Natural killer cell (primary cell): ENCODE data around the gene EHMT1. TPM values are rescaled to one million over a fixed set of nuclear protein-coding genes. Genes with fewer than 3 reads are reported as not detected.
A peak's percentile ranks its signal among the peaks of the same experiment; 100 is the strongest.

Source experiments
- ATAC-seq, 3 donors: fragments of 150-1000 bp in 2 of 3; fragments of 200-7000 bp in 1 of 3; cut with Tn5 transposase; 1 replicate in 1 of 3; 2 replicates in 2 of 3; pipeline ENCODE4 v1.10.0; 2021; ENCODE audit warnings: mild to moderate bottlenecking in 2 of 3, moderate library complexity in 2 of 3
- DNase-seq, 2 donors: peaks; one replicate each; pipeline versions ENCODE4 v3.0.0 to v3.0.0-alpha.2; 2013 to 2021; ENCODE audit warnings: mixed read lengths in 1 of 2
- H3K27ac ChIP-seq: one replicate; pipeline ENCODE4 v1.5.1; 2013; ENCODE audit warnings: mild to moderate bottlenecking, low read length
- H3K27me3 ChIP-seq: one replicate; pipeline ENCODE4 v1.6.1; 2013; ENCODE audit warnings: low read length; ENCODE audit not compliant: control insufficient read depth, insufficient read depth
- H3K36me3 ChIP-seq: one replicate; pipeline ENCODE4 v1.6.1; 2013; ENCODE audit warnings: low read length; ENCODE audit not compliant: control insufficient read depth, insufficient read depth
- H3K4me1 ChIP-seq: one replicate; pipeline ENCODE4 v1.6.1; 2013; ENCODE audit warnings: low read length; ENCODE audit not compliant: control insufficient read depth, insufficient read depth
- H3K4me3 ChIP-seq: one replicate; pipeline ENCODE4 v1.5.1; 2013; ENCODE audit warnings: low read length
- H3K9me3 ChIP-seq: one replicate; pipeline ENCODE4 v1.6.1; 2013; ENCODE audit warnings: low read length; ENCODE audit not compliant: control insufficient read depth, insufficient read depth
- H3K27ac Mint-ChIP-seq, 2 donors: one replicate each; pipeline ENCODE4 v1.8.0; 2022; ENCODE audit warnings: mild to moderate bottlenecking in 2 of 2, mixed read lengths in 2 of 2, moderate library complexity in 1 of 2
- H3K27me3 Mint-ChIP-seq, 2 donors: one replicate each; pipeline ENCODE4 v1.8.0; 2022; ENCODE audit warnings: low read depth in 2 of 2, mixed read lengths in 2 of 2
- H3K36me3 Mint-ChIP-seq: one replicate; pipeline ENCODE4 v1.8.0; 2022; ENCODE audit warnings: mixed read lengths
- H3K4me1 Mint-ChIP-seq, 2 donors: one replicate each; pipeline ENCODE4 v1.8.0; 2022; ENCODE audit warnings: mixed read lengths in 2 of 2
- H3K4me3 Mint-ChIP-seq: one replicate; pipeline ENCODE4 v1.8.0; 2022; ENCODE audit warnings: mild to moderate bottlenecking, moderate library complexity, mixed read lengths
- H3K9me3 Mint-ChIP-seq, 2 donors: one replicate each; pipeline ENCODE4 v1.8.0; 2022; ENCODE audit warnings: mixed read lengths in 2 of 2
- CTCF ChIP-seq: fragments of 200-600 bp; IDR thresholded peaks from one replicate; pipeline ENCODE4 v1.8.0; 2022; ENCODE audit warnings: antibody characterized with exemption
- WGBS: methylation state at CpG from one replicate; pipeline ENCODE4 v1.1.7; 2013; ENCODE audit warnings: missing lambda C conversion rate; ENCODE audit not compliant: insufficient coverage; 5-methylcytosine and 5-hydroxymethylcytosine counted together
- intact Hi-C: fragments of 100-400 bp; cut with micrococcal nuclease; formaldehyde crosslinking; loops from one replicate; pipeline ENCODE4 v1.14.2; 2022
- total RNA-seq, 4 donors: library from RNA; stranded (reverse); fragments of 120-200 nt in 1 of 4; gene quantifications; one replicate each; pipeline versions ENCODE4 v1.2.3 to v1.2.4, GENCODE V29; 2013 to 2022

EHMT1 gene
- total RNA-seq, 3 donors from 2014 or later (not counting 1 experiment from before 2014, with no cell fraction given): 173 to 200 (median 176) TPM

- Mint-ChIP-seq H3K4me3 (no peak overlapping the region), H3K27me3 (no peaks in the 10 kb centered on the region), H3K4me1 (peaks cover 53 to 59% of the 10 kb centered on the region in 2 donors), H3K36me3 (no peaks in the 10 kb centered on the region), H3K9me3 (no peaks in the 10 kb centered on the region), H3K27ac (peak overlapping the region; percentile 72 to 79)
- ATAC-seq (no peak), DNase-seq (no peak)
- no peak for TF ChIP-seq CTCF
- H3K36me3 ChIP-seq: no peaks in the 10 kb centered on the region
- peaks cover 31% of the 10 kb centered on the region for H3K4me1 ChIP-seq
- peaks cover under 1% of the 10 kb centered on the region for H3K9me3 ChIP-seq
- H3K4me3 ChIP-seq: no peak overlapping the region
- H3K27ac ChIP-seq: no peak overlapping the region
- no peaks in the 10 kb centered on the region for H3K27me3 ChIP-seq
- 99% methylated on average over 4 of the region's 5 CpGs for WGBS
- intact Hi-C loops: no loop called here
These were observed 78.4 kb downstream of the EHMT1 start for GRCh38 chr9:137697193-137697592.

DNA sequence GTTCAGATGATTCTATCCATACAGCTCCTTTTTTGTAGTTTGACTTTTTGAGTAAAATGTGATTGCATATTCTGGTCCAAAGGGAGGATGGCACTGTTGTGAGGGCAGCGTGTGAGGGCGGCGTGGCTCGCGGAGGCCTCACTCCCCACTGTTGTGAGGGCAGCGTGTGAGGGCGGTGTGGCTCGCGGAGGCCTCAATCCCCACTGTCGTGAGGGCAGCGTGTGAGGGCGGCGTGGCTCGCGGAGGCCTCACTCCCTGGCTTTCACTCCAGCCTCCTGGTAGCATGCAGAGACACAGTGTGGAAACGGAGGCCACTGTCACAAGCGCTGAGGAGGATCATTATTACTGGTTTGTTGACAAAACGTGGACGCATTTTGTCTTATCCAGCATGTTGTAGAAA lies 79.0 kb downstream of the EHMT1 start:
- H3K9me3 ChIP-seq: peaks cover 7% of the 10 kb centered on the region
- no peak for ATAC-seq
- DNase-seq: no peak
- H3K4me3 Mint-ChIP-seq: peak overlapping the region; percentile 6
- WGBS: 95% methylated on average over 19 of the region's 19 CpGs
- no peaks in the 10 kb centered on the region for H3K27me3 Mint-ChIP-seq
- intact Hi-C loops: no loop called here
- peaks cover 25% of the 10 kb centered on the region for H3K4me1 ChIP-seq
- peaks cover 47 to 56% of the 10 kb centered on the region in 2 donors for H3K4me1 Mint-ChIP-seq
- H3K36me3 ChIP-seq: no peaks in the 10 kb centered on the region
- TF ChIP-seq CTCF: no peak
- H3K27ac Mint-ChIP-seq: peak overlapping the region; percentile 70 to 72
- no peaks in the 10 kb centered on the region for H3K27me3 ChIP-seq
- H3K4me3 ChIP-seq: no peak overlapping the region
- no peak overlapping the region for H3K27ac ChIP-seq
- H3K36me3 Mint-ChIP-seq: no peaks in the 10 kb centered on the region
- no peaks in the 10 kb centered on the region for H3K9me3 Mint-ChIP-seq

DNA sequence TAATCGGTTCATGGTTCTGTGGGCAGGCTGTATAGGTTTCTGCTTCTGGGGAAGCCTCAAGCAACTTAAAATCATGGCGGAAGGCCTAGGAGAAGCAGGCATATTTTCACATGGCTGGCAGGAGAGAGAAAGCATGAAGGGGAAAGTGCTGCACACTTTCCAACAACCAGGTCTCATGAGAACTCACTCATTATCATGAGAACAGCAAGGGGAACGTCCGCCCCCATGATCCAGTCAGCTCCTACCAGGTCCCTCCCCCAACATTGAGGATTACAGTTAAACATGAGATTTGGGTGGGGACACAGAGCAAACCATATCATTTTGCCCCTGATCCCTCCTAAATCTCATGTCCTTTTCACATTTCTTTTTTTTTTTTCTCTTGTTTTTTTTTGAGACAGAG lies 82.1 kb downstream of the EHMT1 start:
- Histone ChIP-seq H3K27ac (no peak overlapping the region), H3K9me3 (peaks cover 20% of the 10 kb centered on the region), H3K4me3 (no peak overlapping the region), H3K27me3 (no peaks in the 10 kb centered on the region), H3K36me3 (no peaks in the 10 kb centered on the region), H3K4me1 (peaks cover 28% of the 10 kb centered on the region)
- H3K36me3 Mint-ChIP-seq: peaks cover 10% of the 10 kb centered on the region
- WGBS: 93% methylated on average over 4 of the region's 4 CpGs
- no peak for ATAC-seq
- intact Hi-C loops: no loop called here
- peaks cover 3 to 8% of the 10 kb centered on the region in 2 donors for H3K9me3 Mint-ChIP-seq
- no peak for DNase-seq
- H3K27ac Mint-ChIP-seq: peak overlapping the region; percentile 53 to 72
- no peak for TF ChIP-seq CTCF
- peaks cover 55 to 62% of the 10 kb centered on the region in 2 donors for H3K4me1 Mint-ChIP-seq
- H3K27me3 Mint-ChIP-seq: no peaks in the 10 kb centered on the region
- no peak overlapping the region for H3K4me3 Mint-ChIP-seq
